GM18519 (cell line): Measurements from ENCODE around the gene ARAP3.
A peak's percentile ranks its signal among the peaks of the same experiment; 100 is the strongest.

ENCODE experiments used
- ATAC-seq: cut with Tn5 transposase; IDR thresholded peaks from one replicate; pipeline ENCODE4 v1.9.1; 2021; ENCODE audit warnings: mild to moderate bottlenecking, moderate library complexity; ENCODE audit not compliant: unreplicated experiment, low FRiP score

The ARAP3 gene

DNA sequence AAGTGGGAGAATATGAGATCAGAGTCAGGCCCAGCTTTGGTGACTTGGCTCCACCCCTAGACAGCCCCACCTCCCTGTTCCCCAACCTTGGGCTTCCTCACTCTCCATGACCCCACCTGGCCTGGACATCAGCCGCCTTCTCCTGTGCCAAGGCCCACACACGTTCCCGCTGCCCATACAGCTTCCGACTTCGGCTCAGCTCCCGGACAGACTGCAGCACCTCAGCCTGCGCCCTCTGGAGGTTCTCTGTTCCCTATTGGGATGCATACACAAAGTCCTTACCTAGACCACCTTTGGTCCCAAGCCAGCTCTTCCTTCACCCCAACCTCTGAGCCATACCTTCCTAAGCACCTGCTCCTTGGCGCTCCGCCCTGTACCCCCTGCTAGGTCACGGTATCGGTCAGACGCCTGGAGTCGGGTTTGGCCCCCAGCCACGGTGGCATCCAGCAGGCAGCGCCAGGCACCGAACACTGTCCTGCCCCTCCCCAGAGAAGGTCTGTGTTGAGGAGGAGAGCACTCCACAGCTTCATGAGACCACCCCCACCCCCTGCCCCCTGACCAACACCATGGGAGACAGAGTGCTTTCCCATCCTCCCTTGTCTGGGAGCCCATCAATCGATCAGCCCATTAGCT lies 32.9 kb downstream of the ARAP3 start:
- ATAC-seq = no peak

DNA sequence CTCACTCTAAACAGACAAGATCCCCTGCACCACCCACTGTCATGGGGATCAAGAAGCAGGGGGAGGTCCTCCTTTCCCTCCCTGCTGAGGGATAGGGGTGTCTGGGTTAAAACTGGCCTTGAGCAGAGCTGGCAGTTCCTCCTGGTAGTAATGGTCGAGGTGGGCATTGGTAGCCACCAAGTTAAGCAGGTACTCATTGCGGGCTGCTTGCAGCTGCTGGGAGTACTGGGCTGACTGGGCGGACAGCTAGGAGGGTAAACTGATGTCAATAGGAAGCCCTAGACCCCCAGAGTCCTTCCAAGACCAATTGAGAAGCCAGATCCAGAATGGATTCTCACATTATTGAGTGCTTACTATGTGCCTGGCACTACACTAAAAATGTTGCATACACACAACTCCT lies 34.2 kb downstream of the ARAP3 start:
- no peak for ATAC-seq

DNA sequence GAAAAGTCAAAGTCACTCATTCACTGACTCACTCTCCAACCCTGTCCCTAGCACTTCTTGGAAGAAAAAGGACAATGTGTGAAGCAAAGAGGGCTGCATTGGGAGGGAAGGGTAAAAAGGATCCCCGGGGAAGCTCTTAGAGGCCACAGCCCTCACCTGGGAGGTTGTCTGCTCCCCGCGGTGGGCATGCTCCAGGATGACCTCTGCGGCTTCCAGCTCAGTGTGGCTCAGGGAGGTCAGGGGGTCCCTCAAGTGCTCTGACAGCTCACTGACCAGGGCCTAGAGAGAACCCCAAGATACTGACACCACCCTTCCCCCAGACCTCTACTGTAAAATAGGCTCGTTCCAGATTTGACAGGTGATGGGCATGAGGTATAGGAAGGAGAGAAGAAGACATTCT lies 34.8 kb downstream of the ARAP3 start:
- ATAC-seq = no peak

DNA sequence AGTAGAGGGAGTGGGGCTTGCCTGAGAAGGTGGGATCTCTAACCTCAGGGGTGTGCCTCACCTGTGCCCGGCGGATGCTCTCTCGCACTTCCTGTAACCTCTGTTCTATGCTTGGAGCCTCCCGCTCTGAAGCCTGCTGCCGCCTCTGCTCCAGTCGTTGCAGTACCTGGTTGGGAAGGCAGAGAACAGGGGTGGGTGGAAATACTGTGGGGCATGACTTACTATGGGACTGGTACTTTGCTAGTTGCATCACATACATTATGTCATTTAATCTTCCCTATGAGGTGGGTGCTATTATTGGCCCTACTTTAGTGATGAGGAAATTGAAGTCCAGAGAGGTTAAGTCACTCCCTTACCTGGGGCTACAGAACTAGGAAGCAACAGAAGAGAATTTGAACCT lies 36.0 kb downstream of the ARAP3 start:
- ATAC-seq = no peak

DNA sequence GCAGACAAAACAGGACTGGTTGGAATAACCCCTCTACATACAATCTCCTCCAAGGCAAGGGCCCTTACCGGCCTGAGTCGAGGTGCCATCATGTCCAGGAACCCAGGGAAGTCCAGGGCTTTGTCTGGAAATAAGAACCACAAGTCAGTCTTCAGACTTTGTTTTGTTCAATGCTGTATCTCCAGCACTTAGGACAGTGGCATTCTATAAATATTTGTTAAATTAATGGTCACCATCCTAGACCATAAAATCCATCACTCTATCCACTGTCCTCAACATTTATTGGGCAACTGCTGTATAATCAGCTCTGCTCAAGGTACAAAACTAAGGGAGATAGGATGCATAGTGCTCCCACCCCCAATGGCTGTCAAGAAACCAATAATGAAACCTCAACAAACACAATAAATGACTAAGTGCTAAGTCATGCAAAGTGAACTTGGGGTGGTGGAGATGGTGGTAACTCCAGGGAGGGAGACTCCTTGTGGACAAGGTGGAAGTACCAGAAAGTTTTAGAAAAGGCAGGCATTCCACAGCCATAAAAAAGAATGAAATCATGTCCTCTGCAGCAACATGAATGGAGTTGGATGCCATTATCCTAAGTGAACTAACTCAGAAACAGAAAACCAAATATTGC lies 40.3 kb downstream of the ARAP3 start:
- ATAC-seq = no peak

DNA sequence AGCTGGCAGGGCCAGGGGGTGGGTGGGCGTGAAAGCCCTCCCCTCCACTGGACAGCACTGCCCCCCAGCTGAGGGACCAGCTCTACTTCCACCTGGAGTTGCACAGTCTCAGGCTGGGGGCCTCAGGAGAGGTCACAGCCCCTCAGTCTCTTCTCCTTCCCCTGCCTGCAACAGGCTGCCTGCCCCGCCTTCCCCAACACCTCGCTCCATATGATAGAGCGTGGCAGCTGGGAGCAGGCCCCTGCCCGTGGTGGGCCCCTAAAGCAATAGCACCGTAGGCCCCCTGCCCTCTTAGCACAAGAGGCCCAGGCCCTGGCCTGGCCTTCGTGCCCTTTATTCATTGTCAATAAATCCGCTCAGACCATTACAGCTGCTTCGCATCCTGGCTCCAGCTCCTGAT lies 41.3 kb downstream of the ARAP3 start:
- ATAC-seq = no peak

DNA sequence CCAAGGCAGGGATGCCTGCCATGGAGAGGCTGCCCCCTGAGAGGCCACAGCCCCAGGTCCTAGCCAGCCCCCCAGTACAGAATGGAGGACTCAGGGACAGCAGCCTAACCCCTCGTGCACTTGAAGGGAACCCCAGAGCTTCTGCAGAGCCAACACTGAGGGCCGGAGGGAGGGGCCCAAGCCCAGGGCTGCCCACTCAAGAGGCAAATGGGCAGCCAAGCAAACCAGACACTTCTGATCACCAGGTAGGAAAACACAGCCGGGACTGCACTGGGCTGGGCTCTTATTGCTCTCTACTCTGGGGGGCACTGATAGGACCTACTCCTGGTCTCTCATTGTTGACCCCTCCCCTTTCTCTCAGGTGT lies 42.0 kb downstream of the ARAP3 start:
- no peak for ATAC-seq

DNA sequence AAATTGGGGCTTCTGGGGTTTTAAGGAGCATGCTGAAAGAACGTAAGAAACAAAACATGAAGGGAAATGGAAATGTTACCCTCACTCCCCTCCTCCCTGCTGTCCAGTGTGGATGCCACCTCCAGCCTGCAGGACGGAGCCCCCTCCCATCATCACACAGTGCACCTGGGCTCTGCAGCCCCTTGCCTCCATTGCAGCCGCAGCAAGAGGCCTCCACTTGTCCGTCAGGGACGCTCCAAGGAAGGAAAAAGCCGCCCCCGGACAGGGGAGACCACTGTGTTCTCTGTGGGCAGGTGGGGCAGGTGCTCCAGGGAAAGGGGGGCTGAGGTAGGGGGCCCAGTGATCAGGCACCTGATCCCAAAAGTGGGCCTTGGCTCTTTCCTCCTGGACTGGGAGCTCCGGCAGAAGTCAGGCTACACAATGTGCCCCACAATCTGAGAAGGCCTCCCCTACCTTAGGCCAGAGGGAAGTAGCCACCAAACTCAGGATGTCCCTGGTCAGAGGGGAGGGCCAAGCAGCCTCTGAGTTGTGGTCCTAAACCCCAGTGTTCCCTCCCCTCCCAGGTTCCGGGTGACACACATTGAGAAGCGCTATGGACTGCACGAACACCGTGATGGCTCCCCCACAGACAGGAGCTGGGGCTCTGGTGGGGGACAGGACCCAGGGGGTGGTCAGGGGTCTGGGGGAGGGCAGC lies 42.5 kb downstream of the ARAP3 start:
- ATAC-seq = no peak

DNA sequence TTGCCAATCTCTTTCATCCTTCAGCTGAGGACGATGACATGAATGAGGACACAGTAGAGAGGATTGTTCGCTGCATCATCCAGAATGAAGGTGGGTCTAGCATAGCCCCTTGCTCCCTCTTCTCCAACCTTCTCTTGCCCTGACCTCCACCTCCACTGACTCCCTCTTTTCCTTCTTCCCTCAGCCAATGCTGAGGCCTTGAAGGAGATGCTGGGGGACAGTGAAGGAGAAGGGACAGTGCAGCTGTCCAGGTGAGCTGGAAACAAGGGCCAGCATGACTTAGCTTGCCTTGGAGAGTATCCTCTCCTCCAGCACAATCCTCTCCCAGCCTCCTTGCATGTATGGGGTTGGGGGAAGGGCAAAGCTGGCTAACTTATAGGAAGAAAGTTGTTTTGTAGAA lies 43.3 kb downstream of the ARAP3 start:
- no peak for ATAC-seq

DNA sequence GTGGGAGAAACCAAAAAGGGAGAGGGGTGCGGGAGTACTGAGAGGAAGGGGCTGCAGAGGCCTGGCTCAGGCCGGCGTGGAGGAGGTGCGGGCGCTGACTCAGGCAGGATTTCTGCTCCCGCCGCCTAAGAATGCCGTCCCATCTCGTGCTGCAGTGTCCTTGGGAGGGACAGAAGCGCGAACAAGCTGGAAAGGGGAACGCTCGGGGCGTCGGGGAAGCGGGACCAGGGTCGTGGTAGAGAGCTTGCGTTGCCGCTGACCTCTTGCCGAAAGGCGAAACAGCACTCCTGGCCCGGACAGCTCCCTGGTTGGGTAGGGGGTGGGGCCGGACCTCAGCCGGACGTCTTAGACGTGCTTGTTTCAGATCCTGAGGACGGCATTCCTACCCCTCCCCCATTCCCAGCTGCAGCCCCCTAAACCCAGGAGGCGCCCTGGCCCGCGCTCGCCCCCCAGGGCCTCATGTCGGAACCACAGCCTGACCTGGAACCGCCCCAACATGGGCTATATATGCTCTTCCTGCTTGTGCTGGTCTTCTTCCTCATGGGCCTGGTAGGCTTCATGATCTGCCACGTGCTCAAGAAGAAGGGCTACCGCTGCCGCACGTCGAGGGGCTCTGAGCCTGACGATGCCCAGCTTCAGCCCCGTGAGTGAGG lies 44.1 kb downstream of the ARAP3 start:
- no peak for ATAC-seq

DNA sequence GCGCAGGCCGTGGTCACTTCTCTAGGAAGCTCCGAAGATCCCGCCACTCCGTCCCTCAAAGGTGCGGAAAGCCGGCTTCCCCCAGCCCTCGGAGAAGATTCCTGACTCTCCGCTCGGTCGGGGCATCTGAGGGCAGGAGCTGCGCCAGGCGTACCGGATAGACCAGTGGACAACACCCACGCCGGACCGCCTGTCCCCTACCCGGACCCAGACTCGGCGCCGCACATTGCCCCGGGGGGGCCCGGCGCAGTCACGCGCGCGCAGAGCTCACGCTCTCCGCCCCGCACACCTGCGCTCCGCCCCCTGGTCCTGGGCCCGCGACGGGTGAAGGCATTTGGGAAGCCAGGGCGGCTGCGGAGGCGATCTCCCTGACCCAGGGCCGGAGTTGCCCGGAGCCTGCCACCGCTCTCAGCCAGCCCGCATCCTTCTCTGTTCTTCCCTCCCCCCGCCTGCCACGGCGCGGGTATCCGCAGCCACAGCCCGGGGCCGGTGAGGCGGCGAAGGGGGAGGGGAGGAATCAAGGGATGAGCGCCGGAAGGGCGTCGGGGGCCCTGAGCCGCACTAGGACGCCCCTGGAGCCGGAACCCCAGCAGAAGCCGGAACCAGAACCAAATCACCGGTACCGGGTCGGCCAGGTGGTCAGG lies 44.8 kb downstream of the ARAP3 start:
- ATAC-seq = no peak

DNA sequence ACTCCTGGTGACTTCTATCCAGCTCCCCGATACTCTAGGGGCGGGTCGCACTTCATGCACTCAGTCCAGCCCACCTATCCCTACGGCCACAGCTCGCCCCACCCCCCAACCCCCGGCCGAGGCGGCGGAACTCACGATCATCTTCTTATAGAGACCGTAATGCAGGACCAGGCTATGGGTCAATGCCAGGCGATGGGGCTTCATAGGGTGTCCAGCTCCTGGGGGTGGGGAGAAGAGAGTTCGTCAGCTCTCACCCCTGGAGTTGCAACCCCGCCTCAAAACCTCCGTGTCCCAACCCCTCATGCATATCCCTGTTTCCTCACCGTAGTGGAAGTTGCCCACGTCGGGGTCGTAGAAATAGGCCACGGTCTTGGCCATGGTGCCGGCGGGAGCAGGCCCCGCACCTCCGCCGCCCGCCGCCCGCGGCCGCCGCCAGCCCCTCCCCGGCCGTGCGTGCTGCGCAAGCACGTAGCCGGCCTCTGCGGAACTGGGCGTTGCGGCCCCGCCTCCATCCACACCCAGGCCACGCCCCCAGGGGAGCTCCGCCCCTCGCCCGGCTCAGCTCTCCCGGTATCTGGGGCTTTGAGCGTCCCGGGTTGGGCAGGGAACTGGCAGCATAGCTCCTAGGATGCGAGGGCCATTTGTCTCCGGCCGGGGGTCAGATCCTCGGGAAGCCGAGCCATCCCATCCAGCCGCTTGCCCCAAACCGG lies 45.5 kb downstream of the ARAP3 start, which contains the start of the genes HDAC3 and RELL2:
Gene HDAC3, minus strand, starts transcription at position 437 of the 710 bp plus-strand sequence. Its CDS starts 59 bp downstream, at position 378.
Gene RELL2, plus strand, starts transcription at position 585 of the 710 bp plus-strand sequence. CDS start 1,229 bp downstream, outside the sequence.
- ATAC-seq = peak; percentile 50

DNA sequence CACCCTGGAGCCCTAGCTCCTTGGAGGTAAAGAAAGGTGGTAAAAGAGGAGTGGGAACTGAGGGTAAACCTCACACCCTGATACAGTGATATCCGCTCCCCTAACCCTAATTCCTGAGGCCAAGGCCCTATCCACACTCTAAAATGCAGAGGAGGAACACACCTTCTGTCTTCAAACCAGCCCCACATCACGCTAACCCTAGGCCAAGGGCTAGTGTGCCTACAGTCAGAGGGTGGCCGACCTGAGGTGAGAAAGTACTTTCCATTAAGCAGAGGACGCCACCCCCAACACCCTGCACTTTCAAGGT lies 46.0 kb downstream of the ARAP3 start:
- ATAC-seq = no peak

DNA sequence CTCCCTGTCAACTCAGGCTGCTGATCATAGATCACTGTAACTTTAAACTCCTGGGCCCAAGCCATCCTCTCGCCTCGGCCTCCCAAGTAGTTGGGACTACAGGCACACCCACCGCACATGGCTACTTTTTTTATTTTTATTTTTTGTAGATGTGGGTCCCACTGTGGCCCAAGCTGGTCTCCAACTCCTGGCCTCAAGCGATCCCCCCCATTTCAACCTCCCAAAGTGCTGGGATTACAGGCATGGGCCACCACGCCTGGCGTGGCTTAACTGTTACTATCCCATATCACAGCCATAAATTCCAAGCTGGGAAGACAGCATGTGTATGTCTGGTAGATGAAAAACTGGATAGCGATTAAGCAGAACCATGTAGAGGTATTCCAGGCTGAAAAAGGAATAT lies 46.4 kb downstream of the ARAP3 start:
- ATAC-seq = no peak

DNA sequence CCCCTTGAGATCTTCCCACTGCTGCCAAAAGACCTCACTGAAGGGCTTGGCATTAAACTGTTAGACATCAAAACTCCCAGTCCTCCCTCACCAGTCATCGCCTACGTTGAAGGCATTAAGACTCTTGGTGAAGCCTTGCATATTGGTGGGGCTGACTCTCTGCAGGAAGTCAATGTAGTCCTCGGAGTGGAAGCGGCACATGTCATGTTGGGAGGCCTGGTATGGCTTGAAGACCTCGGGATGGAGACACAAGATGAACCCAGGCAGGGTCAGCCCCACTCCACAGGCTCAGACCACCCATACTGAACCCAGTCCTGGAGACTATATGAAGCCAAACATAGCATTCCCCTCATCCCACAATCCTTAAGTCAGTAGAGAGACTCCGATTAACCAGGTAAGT lies 47.3 kb downstream of the ARAP3 start:
- ATAC-seq = no peak

DNA sequence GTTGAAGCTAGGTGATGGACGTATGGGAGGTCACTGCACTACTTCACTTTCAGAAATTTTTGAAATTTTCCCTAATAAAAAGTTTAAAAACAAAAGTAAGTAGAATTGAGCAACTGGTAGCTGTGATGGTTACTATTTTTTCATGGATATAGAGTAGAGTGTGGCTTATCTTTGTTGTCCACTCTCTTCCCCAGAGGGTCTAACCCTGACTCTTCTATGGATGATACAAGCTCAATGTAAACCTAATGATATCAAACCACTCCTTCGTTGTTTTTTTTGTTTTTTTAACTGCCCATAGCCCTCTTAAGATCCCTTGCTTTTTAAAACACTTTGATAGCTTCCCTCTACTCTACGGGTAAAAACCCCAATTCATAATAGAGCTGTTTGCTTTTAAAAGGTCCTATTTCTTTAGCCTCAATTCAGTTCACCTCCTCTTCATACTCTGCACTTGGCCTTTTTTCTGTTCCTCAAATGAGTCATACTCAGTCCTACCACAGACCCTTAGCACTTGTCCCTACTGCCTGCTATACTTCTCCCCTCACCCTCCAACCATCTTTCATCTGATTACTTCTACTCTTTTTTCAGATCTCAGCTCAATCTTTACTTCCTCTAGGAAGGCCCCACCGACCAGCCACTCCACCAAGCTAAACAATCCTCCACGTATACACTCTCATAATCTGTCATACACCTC lies 48.0 kb downstream of the ARAP3 start:
- peak; percentile 89 for ATAC-seq

DNA sequence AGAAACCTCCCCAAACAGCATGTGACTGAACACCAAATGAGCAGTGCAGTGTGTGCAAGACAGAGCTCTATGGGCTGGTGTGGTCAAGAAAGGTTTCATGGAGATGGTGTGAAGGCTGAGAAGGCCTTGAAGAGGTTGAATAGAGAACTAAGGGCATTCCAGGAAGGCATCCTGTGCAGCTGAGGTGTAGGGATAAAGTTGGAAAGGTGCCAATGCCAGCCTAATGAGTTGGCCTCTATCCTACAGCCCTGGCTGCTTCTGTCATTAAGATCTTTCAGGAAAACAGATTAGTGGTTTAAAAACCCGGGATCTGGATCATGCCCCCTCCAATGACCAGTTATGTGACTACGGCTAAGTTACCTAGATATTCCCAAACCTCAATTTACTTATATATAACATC lies 49.4 kb downstream of the ARAP3 start:
- ATAC-seq = no peak

DNA sequence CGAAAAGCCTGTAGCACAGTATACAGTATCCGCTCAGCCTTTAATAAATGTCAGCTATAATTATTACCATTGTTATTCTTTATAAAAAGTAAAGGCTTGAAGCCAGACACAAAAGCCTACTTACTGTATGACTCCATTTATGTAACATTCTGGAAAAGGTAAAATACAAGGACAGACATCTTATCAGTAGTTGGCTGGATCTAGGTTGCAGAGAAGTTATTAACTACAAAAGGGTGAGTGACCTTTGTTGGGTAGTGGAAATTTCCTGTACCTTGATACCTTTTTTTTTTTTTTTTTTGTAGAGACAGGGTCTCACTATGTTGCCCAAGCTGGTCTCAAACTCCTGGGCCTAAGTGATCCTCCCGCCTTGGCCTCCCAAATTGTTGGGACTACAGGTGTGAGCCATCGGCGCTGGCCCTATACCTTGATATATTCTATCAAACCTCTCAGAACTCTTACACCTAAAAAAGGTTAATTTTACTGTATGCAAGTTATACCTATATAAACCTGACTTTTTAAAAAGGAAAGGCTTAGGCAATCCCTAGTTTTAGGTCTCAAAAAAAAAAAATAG lies 51.4 kb downstream of the ARAP3 start:
- no peak for ATAC-seq

DNA sequence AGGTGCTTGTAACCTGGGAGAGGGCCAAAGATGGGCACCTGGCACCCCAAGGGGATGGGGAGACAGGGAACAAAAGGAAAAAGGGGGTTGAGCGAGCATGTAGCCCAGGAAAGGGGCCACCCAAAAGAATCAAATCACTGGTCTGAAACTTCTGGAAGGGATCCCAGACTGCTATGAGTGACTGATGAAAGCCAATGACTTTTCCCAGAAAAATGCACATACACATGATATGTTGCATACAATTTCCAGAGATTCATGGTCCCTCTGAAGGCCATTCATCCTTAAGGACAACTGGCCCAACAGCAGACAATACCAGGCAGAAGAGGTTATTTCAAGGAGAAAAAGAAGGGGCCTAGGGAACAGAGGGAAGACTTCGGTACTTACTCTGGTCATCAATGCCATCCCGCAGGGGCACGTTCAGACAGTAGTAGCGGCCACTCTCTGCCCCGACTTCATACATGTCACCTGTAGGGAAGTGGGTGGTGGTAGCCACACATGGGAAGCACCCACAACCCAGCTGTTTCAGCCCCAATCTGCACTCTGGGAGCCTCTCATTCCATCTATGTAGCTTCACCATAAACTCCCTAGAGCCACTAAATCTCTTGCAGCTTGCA lies 53.7 kb downstream of the ARAP3 start:
- ATAC-seq = no peak
